MCF 10A (cell line): Measurements from ENCODE around the gene CD69. TPM values are rescaled to one million over a fixed set of nuclear protein-coding genes. Genes with fewer than 3 reads are reported as not detected.

ENCODE experiments used
- BruUV-seq: library from RNA; stranded (reverse); fragments of 400-500 nt; replicated peaks from 2 replicates; lab custom pipeline; 2021; lab: Mats Ljungman, UMichigan
- CTCF ChIA-PET: fragments of 300-600 bp; sonication (Branson Sonifier 250); formaldehyde crosslinking; extraction: SDS; loops from one replicate; lab custom pipeline; 2021; ENCODE audit warnings: antibody characterized with exemption, inconsistent platforms; lab: Yijun Ruan, JAX
- POLR2A ChIA-PET: fragments of 300-600, 350-650 bp; sonication (Branson Sonifier 250); formaldehyde crosslinking; extraction: SDS; loops from one replicate; lab custom pipeline; 2020; ENCODE audit warnings: antibody characterized with exemption, inconsistent platforms; lab: Yijun Ruan, JAX
- DNase-seq: peaks from one replicate; pipeline ENCODE4 v3.0.0-alpha.2; 2018; ENCODE audit not compliant: unreplicated experiment
- H3K27ac Mint-ChIP-seq: one replicate; pipeline ENCODE4 v1.8.0; 2022; ENCODE audit warnings: mild to moderate bottlenecking, low read depth, mixed read lengths; ENCODE audit not compliant: unreplicated experiment
- H3K27me3 Mint-ChIP-seq: one replicate; pipeline ENCODE4 v1.8.0; 2022; ENCODE audit warnings: mixed read lengths; ENCODE audit not compliant: insufficient read depth, unreplicated experiment
- H3K36me3 Mint-ChIP-seq: one replicate; pipeline ENCODE4 v1.8.0; 2022; ENCODE audit warnings: mild to moderate bottlenecking, moderate library complexity, mixed read lengths; ENCODE audit not compliant: insufficient read depth, unreplicated experiment
- H3K4me1 Mint-ChIP-seq: one replicate; pipeline ENCODE4 v1.8.0; 2022; ENCODE audit warnings: mixed read lengths; ENCODE audit not compliant: insufficient read depth, unreplicated experiment
- H3K4me3 Mint-ChIP-seq: one replicate; pipeline ENCODE4 v1.8.0; 2022; ENCODE audit warnings: mild to moderate bottlenecking, moderate library complexity, mixed read lengths; ENCODE audit not compliant: unreplicated experiment
- H3K9me3 Mint-ChIP-seq: one replicate; pipeline ENCODE4 v1.8.0; 2022; ENCODE audit warnings: mixed read lengths; ENCODE audit not compliant: unreplicated experiment
- CTCF ChIP-seq: fragments of 200-600 bp; IDR thresholded peaks from one replicate; pipeline ENCODE4 v1.8.0; 2022; ENCODE audit warnings: antibody characterized with exemption, mild to moderate bottlenecking; ENCODE audit not compliant: unreplicated experiment
- intact Hi-C: fragments of 100-400 bp; cut with micrococcal nuclease; formaldehyde crosslinking; loops from 2 replicates; pipeline ENCODE4 v1.14.1; 2022
- total RNA-seq: library from RNA; stranded (reverse); gene quantifications from 2 replicates; pipeline ENCODE4 v1.2.3, GENCODE V29; 2022

Gene CD69
- total RNA-seq, 1 experiment from 2014 or later: not detected

- ChIA-PET CTCF (interaction anchor here (0.7 to 2.4 kb wide), 6 partner anchors 19 to 606 kb away, joined by 3 to 9 read pairs (median 4); no protein-coding TSS in a partner anchor), POLR2A (no interaction called here)
- Mint-ChIP-seq H3K36me3 (no peaks in the 10 kb centered on the region), H3K27ac (no peak overlapping the region), H3K9me3 (no peaks in the 10 kb centered on the region), H3K4me1 (no peaks in the 10 kb centered on the region), H3K4me3 (no peak overlapping the region), H3K27me3 (peaks cover 76% of the 10 kb centered on the region)
- intact Hi-C loops: loop anchor here (10.0 kb wide), 1 partner anchor 248 kb away; no protein-coding TSS in a partner anchor
- BruUV-seq: no TSS peak
- DNase-seq: no peak
- TF ChIP-seq CTCF: no peak
Observed at GRCh38 chr12:9756706-9757105, 4.0 kb downstream of the CD69 start.

GRCh38 chr12:9756170-9756569 lies 4.5 kb downstream of the CD69 start:
- POLR2A ChIA-PET: no interaction called here

GRCh38 chr12:9755567-9755966 lies 5.1 kb downstream of the CD69 start:
- no peaks in the 10 kb centered on the region for H3K36me3 Mint-ChIP-seq
- DNase-seq: no peak
- no peaks in the 10 kb centered on the region for H3K9me3 Mint-ChIP-seq
- peaks cover 71% of the 10 kb centered on the region for H3K27me3 Mint-ChIP-seq
- intact Hi-C loops: loop anchor here (10.0 kb wide), 1 partner anchor 249 kb away; no protein-coding TSS in a partner anchor
- H3K4me3 Mint-ChIP-seq: no peak overlapping the region
- H3K4me1 Mint-ChIP-seq: no peaks in the 10 kb centered on the region
- POLR2A ChIA-PET: no interaction called here
- no TSS peak for BruUV-seq
- CTCF ChIA-PET: interaction anchor here (0.6 to 2.4 kb wide), 8 partner anchors 13 to 384 kb away, joined by 3 to 9 read pairs (median 4); partner anchors contain the start of gene CLEC2B
- no peak for TF ChIP-seq CTCF
- H3K27ac Mint-ChIP-seq: no peak overlapping the region

More at GRCh38 chr12:9756170-9756569, 4.5 kb downstream of the CD69 start:
- no peak overlapping the region for H3K27ac Mint-ChIP-seq
- intact Hi-C loops: loop anchor here (10.0 kb wide), 1 partner anchor 249 kb away; no protein-coding TSS in a partner anchor
- H3K4me1 Mint-ChIP-seq: no peaks in the 10 kb centered on the region
- no peaks in the 10 kb centered on the region for H3K9me3 Mint-ChIP-seq
- H3K4me3 Mint-ChIP-seq: no peak overlapping the region
- H3K36me3 Mint-ChIP-seq: no peaks in the 10 kb centered on the region
- CTCF ChIA-PET: interaction anchor here (0.6 to 2.4 kb wide), 7 partner anchors 13 to 383 kb away, joined by 3 to 9 read pairs (median 4); partner anchors contain the start of gene CLEC2B
- peaks cover 76% of the 10 kb centered on the region for H3K27me3 Mint-ChIP-seq
- DNase-seq: no peak
- no TSS peak for BruUV-seq
- no peak for TF ChIP-seq CTCF

- ChIA-PET POLR2A (no interaction called here), CTCF (interaction anchor here (0.6 to 2.4 kb wide), 8 partner anchors 12 to 425 kb away, joined by 3 to 9 read pairs (median 4); partner anchors contain the start of gene CLEC2B)
- intact Hi-C loops: loop anchor here (10.0 kb wide), 1 partner anchor 250 kb away; no protein-coding TSS in a partner anchor
- no peaks in the 10 kb centered on the region for H3K4me1 Mint-ChIP-seq
- no peaks in the 10 kb centered on the region for H3K36me3 Mint-ChIP-seq
- BruUV-seq: no TSS peak
- no peak overlapping the region for H3K4me3 Mint-ChIP-seq
- no peaks in the 10 kb centered on the region for H3K9me3 Mint-ChIP-seq
- H3K27me3 Mint-ChIP-seq: peaks cover 66% of the 10 kb centered on the region
- H3K27ac Mint-ChIP-seq: no peak overlapping the region
- TF ChIP-seq CTCF: no peak
- DNase-seq: no peak
Observed at GRCh38 chr12:9755035-9755434, 5.7 kb downstream of the CD69 start.
